Uterus (tissue), 2 donors: Measurements from ENCODE around the gene CDKL1.

Experiments used
- POLR2A ChIP-seq, 2 donors: fragments of 450-650 bp; IDR thresholded peaks; one replicate each; pipeline ENCODE4 v1.6.1; 2016; ENCODE audit warnings: antibody characterized with exemption in 2 of 2, mild to moderate bottlenecking in 1 of 2, moderate library complexity in 1 of 2
- TF ChIP-seq, protein P1 (sequence below), 4 experiments: fragments of 200-600 bp in 2 of 4; fragments of 450-650 bp in 2 of 4; sonication (generic) in 2 of 4; IDR thresholded peaks; one replicate each; pipeline ENCODE4 v1.5.1; 2016 to 2019; ENCODE audit warnings: antibody characterized with exemption in 4 of 4, mild to moderate bottlenecking in 2 of 4, moderate library complexity in 1 of 4

DNA sequence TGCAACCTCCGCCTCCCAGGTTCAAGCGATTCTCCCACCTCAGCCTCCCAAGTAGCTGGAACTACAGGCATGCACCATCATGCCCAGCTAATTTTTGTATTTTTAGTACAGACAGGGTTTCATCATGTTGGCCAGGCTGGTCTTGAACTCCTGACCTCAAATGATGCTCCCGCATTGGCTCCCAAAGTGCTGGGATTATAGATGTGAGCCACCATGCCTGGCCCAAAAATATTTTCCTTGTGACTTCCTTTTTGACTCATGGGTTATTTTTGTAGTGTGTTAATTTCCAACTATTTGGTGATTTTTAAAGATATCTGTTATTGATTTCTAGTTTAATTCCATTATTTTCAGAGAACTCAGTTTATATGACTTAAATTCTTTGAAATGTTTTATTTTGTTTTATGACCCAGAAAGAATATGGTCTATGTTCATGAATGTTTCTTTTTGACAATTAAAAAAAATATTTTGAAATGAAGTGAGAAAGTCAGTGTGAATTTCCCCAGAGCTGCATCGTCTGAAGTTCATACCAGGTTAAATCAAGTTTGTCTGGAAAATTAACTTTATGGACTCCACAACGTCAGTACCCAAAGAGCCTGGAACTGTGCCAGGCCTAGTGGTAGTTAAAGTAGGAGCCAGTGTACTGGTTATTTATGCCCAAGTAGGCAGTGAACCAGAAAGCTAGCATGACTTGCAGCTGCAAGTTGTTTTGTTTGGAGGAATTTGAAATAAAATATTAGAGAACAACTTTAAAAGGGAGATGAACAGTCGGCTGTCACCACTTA lies 2.8 kb upstream of the CDKL1 start:
- TF ChIP-seq, protein P1, sequence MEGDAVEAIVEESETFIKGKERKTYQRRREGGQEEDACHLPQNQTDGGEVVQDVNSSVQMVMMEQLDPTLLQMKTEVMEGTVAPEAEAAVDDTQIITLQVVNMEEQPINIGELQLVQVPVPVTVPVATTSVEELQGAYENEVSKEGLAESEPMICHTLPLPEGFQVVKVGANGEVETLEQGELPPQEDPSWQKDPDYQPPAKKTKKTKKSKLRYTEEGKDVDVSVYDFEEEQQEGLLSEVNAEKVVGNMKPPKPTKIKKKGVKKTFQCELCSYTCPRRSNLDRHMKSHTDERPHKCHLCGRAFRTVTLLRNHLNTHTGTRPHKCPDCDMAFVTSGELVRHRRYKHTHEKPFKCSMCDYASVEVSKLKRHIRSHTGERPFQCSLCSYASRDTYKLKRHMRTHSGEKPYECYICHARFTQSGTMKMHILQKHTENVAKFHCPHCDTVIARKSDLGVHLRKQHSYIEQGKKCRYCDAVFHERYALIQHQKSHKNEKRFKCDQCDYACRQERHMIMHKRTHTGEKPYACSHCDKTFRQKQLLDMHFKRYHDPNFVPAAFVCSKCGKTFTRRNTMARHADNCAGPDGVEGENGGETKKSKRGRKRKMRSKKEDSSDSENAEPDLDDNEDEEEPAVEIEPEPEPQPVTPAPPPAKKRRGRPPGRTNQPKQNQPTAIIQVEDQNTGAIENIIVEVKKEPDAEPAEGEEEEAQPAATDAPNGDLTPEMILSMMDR (IDR thresholded peaks at IDR 0.05) = no peak
- no peak for TF ChIP-seq POLR2A (IDR thresholded peaks at IDR 0.05)
